Measurements from ENCODE around the gene PON3.
"Not testable (repeated sequence)": the region's sequence is repeated elsewhere in the genome, so short reads cannot be mapped to it uniquely, and the experiment has no call there.

Gene PON3

GRCh38 chr7:95412075-95412474 is 15.9 kb upstream of the PON3 start:
- DNase-seq (ENCODE audit: low read depth in 2 of 2): no peak

GRCh38 chr7:95411666-95412065 is 15.5 kb upstream of the PON3 start:
- DNase-seq (ENCODE audit: low read depth in 2 of 2): no peak

- DNase-seq (ENCODE audit: low read depth in 2 of 2): no peak
Measured at GRCh38 chr7:95411036-95411435, 14.9 kb upstream of the PON3 start.

GRCh38 chr7:95407751-95408150 is 11.6 kb upstream of the PON3 start:
- DNase-seq (ENCODE audit: low read depth in 2 of 2): no peak

- DNase-seq (ENCODE audit: low read depth in 2 of 2): no peak
Measured at GRCh38 chr7:95405800-95406199, 9.6 kb upstream of the PON3 start.

GRCh38 chr7:95405208-95405607 is 9.0 kb upstream of the PON3 start:
- no peak for DNase-seq (ENCODE audit: low read depth in 2 of 2)

- no peak for DNase-seq (ENCODE audit: low read depth in 2 of 2)
Measured at GRCh38 chr7:95404316-95404865, 8.2 kb upstream of the PON3 start.

- no peak for DNase-seq (ENCODE audit: low read depth in 2 of 2)
Measured at GRCh38 chr7:95398155-95398940, 2.2 kb upstream of the PON3 start.

GRCh38 chr7:95397381-95397780 is 1.2 kb upstream of the PON3 start:
- no peak for DNase-seq (ENCODE audit: low read depth in 2 of 2)

GRCh38 chr7:95395755-95396135 is 430 bp downstream of the PON3 start:
- no peak for DNase-seq (ENCODE audit: low read depth in 2 of 2)

GRCh38 chr7:95394370-95394769 is 1.8 kb downstream of the PON3 start:
- DNase-seq (ENCODE audit: low read depth in 2 of 2): no peak

- DNase-seq (ENCODE audit: low read depth in 2 of 2): no peak
Measured at GRCh38 chr7:95391761-95392160, 4.4 kb downstream of the PON3 start.

- no peak for DNase-seq (ENCODE audit: low read depth in 2 of 2)
Measured at GRCh38 chr7:95389516-95389915, 6.7 kb downstream of the PON3 start.

- not testable (repeated sequence) for DNase-seq (ENCODE audit: low read depth in 2 of 2)
Measured at GRCh38 chr7:95379457-95379856, 16.7 kb downstream of the PON3 start.

GRCh38 chr7:95376632-95377400 is 19.4 kb downstream of the PON3 start:
- no peak for DNase-seq (ENCODE audit: low read depth in 2 of 2)

GRCh38 chr7:95375591-95376257 is 20.5 kb downstream of the PON3 start:
- DNase-seq (ENCODE audit: low read depth in 2 of 2): no peak

GRCh38 chr7:95373323-95373722 is 22.9 kb downstream of the PON3 start:
- DNase-seq (ENCODE audit: low read depth in 2 of 2): no peak

- no peak for DNase-seq (ENCODE audit: low read depth in 2 of 2)
Measured at GRCh38 chr7:95368235-95368634, 27.9 kb downstream of the PON3 start.

- no peak for DNase-seq (ENCODE audit: low read depth in 2 of 2)
Measured at GRCh38 chr7:95367606-95368005, 28.6 kb downstream of the PON3 start.

- no peak for DNase-seq (ENCODE audit: low read depth in 2 of 2)
Measured at GRCh38 chr7:95365151-95365550, 31.0 kb downstream of the PON3 start.

- no peak for DNase-seq (ENCODE audit: low read depth in 2 of 2)
Measured at GRCh38 chr7:95357623-95358022, 38.6 kb downstream of the PON3 start.

GRCh38 chr7:95342642-95343307 is 53.4 kb downstream of the PON3 start:
- no peak for DNase-seq (ENCODE audit: low read depth in 2 of 2)
